ENCODE measurements around the gene PARP3.

- TF ChIP-seq GATA3 (IDR thresholded peaks at IDR 0.05; ENCODE audit: low read depth, low read length) (no peak), GATA2 (IDR thresholded peaks at IDR 0.05; ENCODE audit: low read depth, low read length) (no peak)
These were observed 4.0 kb downstream of the PARP3 start for GRCh38 chr3:51945926-51946705.

Data from SH-SY5Y (cell line).